ENCODE results near the gene OSBP2.
"Not testable (repeated sequence)": the region's sequence is repeated elsewhere in the genome, so short reads cannot be mapped to it uniquely, and the experiment has no call there.

DNA sequence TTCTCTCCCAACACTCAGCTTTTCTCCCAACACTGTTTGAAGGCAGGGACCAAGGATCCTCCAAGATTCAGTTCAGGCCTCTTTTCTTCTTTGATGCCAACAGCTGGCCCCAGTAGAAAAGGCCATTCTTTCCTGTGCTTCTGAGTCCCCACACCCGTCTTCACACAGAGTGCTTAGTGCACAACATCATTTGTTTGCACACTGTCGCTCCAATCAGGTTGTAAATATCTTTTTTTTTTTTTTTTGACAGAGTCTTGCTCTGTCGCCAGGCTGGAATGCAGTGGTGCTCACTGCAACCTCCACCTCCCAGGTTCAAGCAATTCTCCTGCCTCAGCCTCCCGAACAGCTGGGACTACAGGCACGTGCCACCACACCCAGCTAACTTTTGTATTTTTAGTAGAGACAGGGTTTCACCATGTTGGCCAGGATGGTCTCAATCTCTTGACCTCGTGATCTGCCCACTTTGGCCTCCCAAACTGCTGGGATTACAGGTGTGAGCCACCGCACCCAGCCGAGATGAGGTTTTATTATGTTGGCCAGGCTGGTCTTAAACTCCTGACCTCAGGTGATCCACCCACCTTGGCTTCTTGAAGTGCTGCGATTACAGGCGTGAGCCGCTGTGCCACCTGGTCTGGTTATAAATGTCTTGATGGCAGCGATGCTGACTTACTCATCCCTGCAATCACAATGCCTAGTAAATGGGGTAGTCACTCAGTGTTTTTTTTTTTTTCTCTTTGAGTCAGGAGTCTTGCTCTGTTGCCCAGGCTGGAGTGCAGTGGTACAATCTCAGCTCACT, 14.6 kb upstream of the OSBP2 start:
- TF ChIP-seq, protein P1, sequence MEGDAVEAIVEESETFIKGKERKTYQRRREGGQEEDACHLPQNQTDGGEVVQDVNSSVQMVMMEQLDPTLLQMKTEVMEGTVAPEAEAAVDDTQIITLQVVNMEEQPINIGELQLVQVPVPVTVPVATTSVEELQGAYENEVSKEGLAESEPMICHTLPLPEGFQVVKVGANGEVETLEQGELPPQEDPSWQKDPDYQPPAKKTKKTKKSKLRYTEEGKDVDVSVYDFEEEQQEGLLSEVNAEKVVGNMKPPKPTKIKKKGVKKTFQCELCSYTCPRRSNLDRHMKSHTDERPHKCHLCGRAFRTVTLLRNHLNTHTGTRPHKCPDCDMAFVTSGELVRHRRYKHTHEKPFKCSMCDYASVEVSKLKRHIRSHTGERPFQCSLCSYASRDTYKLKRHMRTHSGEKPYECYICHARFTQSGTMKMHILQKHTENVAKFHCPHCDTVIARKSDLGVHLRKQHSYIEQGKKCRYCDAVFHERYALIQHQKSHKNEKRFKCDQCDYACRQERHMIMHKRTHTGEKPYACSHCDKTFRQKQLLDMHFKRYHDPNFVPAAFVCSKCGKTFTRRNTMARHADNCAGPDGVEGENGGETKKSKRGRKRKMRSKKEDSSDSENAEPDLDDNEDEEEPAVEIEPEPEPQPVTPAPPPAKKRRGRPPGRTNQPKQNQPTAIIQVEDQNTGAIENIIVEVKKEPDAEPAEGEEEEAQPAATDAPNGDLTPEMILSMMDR (optimal IDR thresholded peaks at IDR 0.05 in 1 of 3, IDR thresholded peaks at IDR 0.05 in 1 of 3, conservative IDR thresholded peaks at IDR 0.05 in 1 of 3; ENCODE audit: extremely low read depth in 1 of 3, insufficient read depth in 2 of 3, low read length in 3 of 3): not testable (repeated sequence)
- TF ChIP-seq EZH2 (IDR thresholded peaks at IDR 0.05; ENCODE audit: low read length): not testable (repeated sequence)

Measured in keratinocyte (primary cell).